Keratinocyte (primary cell): Measurements from ENCODE around the gene ZNF768. TPM values are rescaled to one million over a fixed set of nuclear protein-coding genes. Genes with fewer than 3 reads are reported as not detected.
A peak's percentile ranks its signal among the peaks of the same experiment; 100 is the strongest.

ENCODE experiments used
- DNase-seq: peaks from one replicate; pipeline ENCODE4 v3.0.0-alpha.2; 2011; ENCODE audit warnings: low read depth, missing footprints, low spot score
- FAIRE-seq: peaks from 2 replicates; lab custom pipeline; 2011; peaks lifted over from hg19 to GRCh38; lab: Jason Lieb, UNC
- H2AFZ ChIP-seq: 2 replicates; pipeline ENCODE4 v1.6.0; 2012; ENCODE audit warnings: low read length, control low read depth, inconsistent platforms; ENCODE audit not compliant: control insufficient read depth
- H3K27ac ChIP-seq: 2 replicates; pipeline ENCODE4 v1.5.1; 2011; ENCODE audit warnings: low read length; ENCODE audit not compliant: control insufficient read depth, insufficient read depth
- H3K27me3 ChIP-seq: 3 replicates; pipeline ENCODE4 v1.6.0; 2011; ENCODE audit warnings: low read length; ENCODE audit not compliant: control insufficient read depth, insufficient read depth; ENCODE audit errors: extremely low read depth
- H3K36me3 ChIP-seq, 2 experiments: 2 replicates in 1 of 2; 3 replicates in 1 of 2; pipeline ENCODE4 v1.5.1; 2011; ENCODE audit warnings: low read length in 2 of 2, mild to moderate bottlenecking in 1 of 2; ENCODE audit not compliant: control insufficient read depth in 2 of 2, insufficient read depth in 2 of 2; ENCODE audit errors: extremely low read depth in 1 of 2
- H3K4me1 ChIP-seq: 3 replicates; pipeline ENCODE4 v1.5.1; 2011; ENCODE audit warnings: low read length; ENCODE audit not compliant: control insufficient read depth, insufficient read depth; ENCODE audit errors: extremely low read depth
- H3K4me2 ChIP-seq: 3 replicates; pipeline ENCODE4 v1.6.0; 2011; ENCODE audit warnings: low read depth, low read length; ENCODE audit not compliant: control insufficient read depth, insufficient read depth; ENCODE audit errors: extremely low read depth
- H3K4me3 ChIP-seq, 3 experiments: fragments of 200-600 bp in 1 of 3; sonication (generic) in 1 of 3; 2 replicates in 2 of 3; 3 replicates in 1 of 3; pipeline ENCODE4 v1.5.1; 2011 to 2016; ENCODE audit warnings: low read length in 3 of 3, mild to moderate bottlenecking in 3 of 3, control low read depth in 2 of 3, inconsistent platforms in 1 of 3, low read depth in 1 of 3, mixed read lengths in 1 of 3, mixed run types in 1 of 3, moderate library complexity in 1 of 3; ENCODE audit not compliant: control insufficient read depth in 2 of 3, insufficient read depth in 2 of 3; ENCODE audit errors: extremely low read depth in 1 of 3
- H3K79me2 ChIP-seq: 2 replicates; pipeline ENCODE4 v1.6.0; 2012; ENCODE audit warnings: low read length; ENCODE audit not compliant: control insufficient read depth, insufficient read depth
- H3K9ac ChIP-seq: 3 replicates; pipeline ENCODE4 v1.6.0; 2011; ENCODE audit warnings: low read length; ENCODE audit not compliant: control insufficient read depth, insufficient read depth; ENCODE audit errors: extremely low read depth
- H3K9me1 ChIP-seq: 3 replicates; pipeline ENCODE4 v1.6.0; 2011; ENCODE audit warnings: low read length; ENCODE audit not compliant: control insufficient read depth, insufficient read depth; ENCODE audit errors: extremely low read depth
- H3K9me3 ChIP-seq: 2 replicates; pipeline ENCODE4 v1.5.1; 2012; ENCODE audit warnings: low read depth, low read length; ENCODE audit not compliant: control insufficient read depth
- H4K20me1 ChIP-seq: 3 replicates; pipeline ENCODE4 v1.6.0; 2011; ENCODE audit warnings: low read length; ENCODE audit not compliant: control insufficient read depth, insufficient read depth; ENCODE audit errors: extremely low read depth
- CTCF ChIP-seq, 3 experiments: IDR thresholded peaks in 1 of 3; conservative IDR thresholded peaks in 1 of 3; optimal IDR thresholded peaks in 1 of 3; 2 replicates in 2 of 3; 3 replicates in 1 of 3; pipeline versions ENCODE3 to v1.5.1; 2011; ENCODE audit warnings: low read length in 3 of 3, mild to moderate bottlenecking in 3 of 3, moderate library complexity in 2 of 3, control low read depth in 1 of 3, inconsistent platforms in 1 of 3; ENCODE audit not compliant: insufficient read depth in 2 of 3; ENCODE audit errors: extremely low read depth in 1 of 3
- EZH2 ChIP-seq: IDR thresholded peaks from one replicate; pipeline ENCODE4 v1.6.1; 2012; ENCODE audit warnings: inconsistent platforms, mild to moderate bottlenecking, low read length, moderate library complexity
- dilution Hi-C: fragments of 300-500 bp; cut with MboI; formaldehyde crosslinking; loops from one replicate; pipeline ENCODE4 v1.7.0; 2020; ENCODE audit warnings: low sequenced_read_pairs; ENCODE audit not compliant: extremely low pct_ligation_motif_present
- polyA plus RNA-seq, 5 experiments: library from polyadenylated mRNA; depleted of rRNA in 3 of 5; stranded (reverse) in 3 of 5; stranded (forward) in 1 of 5; unstranded in 1 of 5; fragments of >200 nt; gene quantifications; 1 replicate in 1 of 5; 2 replicates in 3 of 5; 3 replicates in 1 of 5; pipeline versions ENCODE4 v1.2.1 to v1.2.3, GENCODE V29; 2011 to 2012; ENCODE audit warnings: missing spikeins in 2 of 5, low read depth in 1 of 5, low replicate concordance in 1 of 5

The ZNF768 gene
- polyA plus RNA-seq, 1 donor (not counting 4 experiments of a cell fraction or from before 2014, with no cell fraction given) = 10.9 TPM

DNA sequence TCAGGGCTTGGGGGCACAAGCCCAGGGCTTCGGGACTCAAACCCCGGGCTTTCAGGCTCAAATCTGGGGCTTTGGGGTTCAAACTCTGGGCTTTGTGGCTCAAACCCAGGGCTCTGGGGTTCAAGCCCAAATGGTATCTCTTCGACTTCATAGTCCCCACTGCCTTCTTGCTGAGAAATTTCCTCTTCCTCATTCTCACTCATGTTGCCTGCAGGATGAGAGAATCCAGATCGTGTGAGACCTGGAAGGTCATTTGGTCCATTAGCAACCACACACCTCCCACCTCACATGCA, 576 bp downstream of the ZNF768 start:
- Histone ChIP-seq H3K9me1 (no peaks in the 10 kb centered on the region), H3K27me3 (no peaks in the 10 kb centered on the region), H4K20me1 (no peaks in the 10 kb centered on the region), H3K9ac (peak overlapping the region; percentile 61), H3K4me3 (peak overlapping the region; percentile 63 to 84 (median 76)), H3K27ac (no peak overlapping the region), H3K36me3 (no peaks in the 10 kb centered on the region), H3K9me3 (no peaks in the 10 kb centered on the region), H3K79me2 (no peaks in the 10 kb centered on the region), H2AFZ (no peak overlapping the region), H3K4me1 (peaks cover 20% of the 10 kb centered on the region), H3K4me2 (peak overlapping the region; percentile 70)
- dilution Hi-C loops = no loop called here
- FAIRE-seq (no peak), DNase-seq (no peak)
- TF ChIP-seq CTCF (optimal IDR thresholded peaks at IDR 0.05 in 1 of 3, IDR thresholded peaks at IDR 0.05 in 1 of 3, conservative IDR thresholded peaks at IDR 0.05 in 1 of 3; ENCODE audit: extremely low read depth in 1 of 3, insufficient read depth in 2 of 3, low read length in 3 of 3) = no peak
- TF ChIP-seq EZH2 = no peak

GRCh38 chr16:30524575-30525568, 1.5 kb downstream of the ZNF768 start:
- dilution Hi-C loops = no loop called here

More at GRCh38 chr16:30524575-30525568, 1.5 kb downstream of the ZNF768 start:
- TF ChIP-seq EZH2 (no peak), CTCF (optimal IDR thresholded peaks at IDR 0.05 in 1 of 3, IDR thresholded peaks at IDR 0.05 in 1 of 3, conservative IDR thresholded peaks at IDR 0.05 in 1 of 3; ENCODE audit: extremely low read depth in 1 of 3, insufficient read depth in 2 of 3, low read length in 3 of 3) (no peak)
- Histone ChIP-seq H3K9me3 (no peaks in the 10 kb centered on the region), H4K20me1 (no peaks in the 10 kb centered on the region), H3K4me2 (no peak overlapping the region), H3K9me1 (no peaks in the 10 kb centered on the region), H3K36me3 (no peaks in the 10 kb centered on the region), H3K27ac (no peak overlapping the region), H3K79me2 (no peaks in the 10 kb centered on the region), H3K4me1 (peaks cover 20% of the 10 kb centered on the region), H3K4me3 (peak overlapping the region in 1 of 3 experiments; percentile 76), H3K27me3 (no peaks in the 10 kb centered on the region), H3K9ac (no peak overlapping the region), H2AFZ (no peak overlapping the region)
- no peak for FAIRE-seq
- no peak for DNase-seq
